ENCODE data around the gene ANKZF1.

The ANKZF1 gene

DNA sequence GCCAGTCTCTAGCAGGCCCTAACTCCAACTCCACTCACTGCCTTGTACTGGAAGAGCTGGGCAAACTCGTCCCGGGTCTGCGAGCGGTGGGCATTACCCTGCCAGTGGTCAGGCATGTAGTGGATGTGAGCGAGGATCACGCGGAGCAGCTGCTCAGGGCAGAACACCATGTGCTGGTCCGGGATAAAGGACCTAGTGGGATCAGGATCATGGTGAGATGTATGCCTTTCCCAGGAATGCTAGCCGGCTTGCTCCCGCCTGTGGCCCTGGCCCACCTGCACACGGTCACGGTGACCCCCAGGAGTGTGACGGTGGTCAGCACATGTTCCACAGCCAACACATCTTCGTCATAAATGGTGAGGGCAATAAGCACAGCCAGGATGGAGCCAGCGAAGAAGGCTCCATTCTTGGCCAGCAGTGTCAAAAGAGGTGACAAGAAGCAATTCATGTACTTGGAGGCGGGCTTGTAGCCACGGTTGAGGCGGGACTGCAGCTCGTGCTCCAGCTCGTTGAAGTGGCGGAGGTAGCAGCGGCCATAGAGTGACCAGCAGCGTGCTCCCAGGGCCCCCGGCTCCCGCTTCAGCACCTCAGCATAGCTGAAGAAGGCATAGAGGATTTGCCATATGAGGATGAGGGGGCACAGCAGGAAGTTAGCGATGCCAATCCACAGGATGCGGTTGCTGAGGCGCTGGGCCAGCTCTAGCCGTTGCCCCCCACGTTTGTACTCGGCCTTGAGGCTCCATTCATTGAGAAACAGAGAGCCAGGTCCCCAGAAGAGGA lies 5.6 kb upstream of the ANKZF1 start:
- no peak for DNase-seq (ENCODE audit: low read depth in 2 of 3, low spot score in 1 of 3)

DNA sequence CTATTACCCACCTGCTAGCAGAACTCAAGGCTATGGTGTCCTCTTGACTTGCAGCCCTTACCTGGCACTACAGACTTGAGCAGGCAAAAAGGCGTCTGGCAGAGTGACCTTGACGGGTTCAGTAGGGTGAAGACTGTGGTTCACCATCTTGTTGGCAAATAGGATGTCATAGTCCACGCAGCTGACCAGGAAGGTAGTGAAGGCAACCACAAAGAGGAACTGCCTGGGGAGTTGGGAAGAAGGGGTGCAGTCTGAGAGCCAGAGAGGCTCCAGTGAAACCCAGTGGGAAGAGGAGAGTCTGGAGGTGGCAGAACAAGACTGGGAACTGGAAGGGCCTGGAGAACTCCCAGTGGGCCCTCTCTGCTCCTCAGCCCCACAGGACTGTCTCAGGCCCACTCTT lies 4.3 kb upstream of the ANKZF1 start:
- no peak for DNase-seq (ENCODE audit: low read depth in 2 of 3, low spot score in 1 of 3)

- DNase-seq (ENCODE audit: low read depth in 2 of 3, low spot score in 1 of 3): no peak
These were observed 1.3 kb upstream of the ANKZF1 start for GRCh38 chr2:219228041-219228910.

GRCh38 chr2:219228911-219229304 lies 698 bp upstream of the ANKZF1 start:
- no peak for DNase-seq (ENCODE audit: low read depth in 2 of 3, low spot score in 1 of 3)

- peak; percentile 34 to 58 (median 42) for DNase-seq (ENCODE audit: low read depth in 2 of 3, low spot score in 1 of 3)
These were observed 494 bp downstream of the ANKZF1 start for GRCh38 chr2:219230059-219230540.

DNA sequence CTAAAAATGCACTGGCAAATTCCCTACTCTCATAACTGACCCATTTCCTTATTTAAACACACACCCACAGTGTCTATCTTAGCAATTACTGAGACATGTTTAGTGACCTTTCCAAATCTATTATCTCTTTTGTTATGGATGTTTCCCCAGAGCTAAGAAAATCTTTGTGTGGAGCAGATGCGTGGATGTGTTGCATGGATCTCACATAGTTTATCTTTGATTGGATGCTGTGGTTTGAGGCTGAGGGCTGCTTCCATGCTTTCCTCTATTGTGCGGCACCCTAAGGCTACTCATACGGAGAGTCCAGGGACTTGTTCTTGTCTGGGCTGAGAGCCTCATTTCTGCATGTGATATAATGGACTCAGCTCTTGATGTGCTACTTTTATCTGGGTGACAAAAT lies 4.7 kb downstream of the ANKZF1 start:
- DNase-seq (ENCODE audit: low read depth in 2 of 3, low spot score in 1 of 3): no peak

- no peak for DNase-seq (ENCODE audit: low read depth in 2 of 3, low spot score in 1 of 3)
These were observed 13.7 kb downstream of the ANKZF1 start for GRCh38 chr2:219243291-219243761.

DNA sequence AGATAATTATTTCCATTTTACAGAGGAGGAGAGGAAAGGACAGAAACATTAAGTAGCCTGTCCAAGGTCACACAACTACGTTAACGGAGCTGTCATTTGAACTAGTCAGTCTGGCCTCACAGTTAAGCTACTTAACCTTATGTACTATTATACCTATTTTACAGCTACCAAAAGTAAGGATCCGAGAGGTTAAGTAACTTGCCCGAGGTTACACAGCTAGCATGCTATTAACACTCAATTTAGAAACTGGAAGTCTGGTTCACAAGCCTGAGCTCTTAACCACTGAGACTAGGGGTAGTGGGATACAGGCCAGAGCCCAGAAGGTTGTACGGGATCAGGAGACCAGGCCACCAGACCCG lies 15.2 kb downstream of the ANKZF1 start:
- no peak for DNase-seq (ENCODE audit: low read depth in 2 of 3, low spot score in 1 of 3)

GRCh38 chr2:219245148-219245898 lies 15.7 kb downstream of the ANKZF1 start, which contains the start of the genes GLB1L and STK16:
TSS of gene GLB1L (minus strand) at chr2:219245444. CDS start at chr2:219243573, 1,871 bp downstream.
TSS of gene STK16 (plus strand) at chr2:219245479. CDS start at chr2:219246000, 521 bp downstream.
- peak; percentile 75 to 88 (median 88) for DNase-seq (ENCODE audit: low read depth in 2 of 3, low spot score in 1 of 3)

DNA sequence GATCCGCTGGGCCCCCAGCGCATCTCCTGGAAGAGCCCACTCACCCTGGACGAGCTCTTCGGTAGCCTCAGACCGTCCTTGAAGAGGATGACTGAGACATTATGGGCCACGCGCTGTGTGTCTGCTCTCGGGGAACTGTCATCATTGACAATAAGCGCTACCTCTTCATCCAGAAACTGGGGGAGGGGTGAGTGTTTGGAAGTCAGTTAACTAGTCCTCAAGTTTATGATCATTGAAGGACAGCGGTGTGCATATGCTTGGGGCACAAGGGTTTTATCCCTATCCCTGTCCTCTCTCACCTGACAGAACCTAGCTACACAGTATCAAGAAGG lies 16.3 kb downstream of the ANKZF1 start:
- no peak for DNase-seq (ENCODE audit: low read depth in 2 of 3, low spot score in 1 of 3)

GRCh38 chr2:219246559-219246958 lies 17.0 kb downstream of the ANKZF1 start:
- no peak for DNase-seq (ENCODE audit: low read depth in 2 of 3, low spot score in 1 of 3)

GRCh38 chr2:219247678-219248642 lies 18.4 kb downstream of the ANKZF1 start:
- DNase-seq (ENCODE audit: low read depth in 2 of 3, low spot score in 1 of 3): peak; percentile 34 to 54 (median 47)

DNA sequence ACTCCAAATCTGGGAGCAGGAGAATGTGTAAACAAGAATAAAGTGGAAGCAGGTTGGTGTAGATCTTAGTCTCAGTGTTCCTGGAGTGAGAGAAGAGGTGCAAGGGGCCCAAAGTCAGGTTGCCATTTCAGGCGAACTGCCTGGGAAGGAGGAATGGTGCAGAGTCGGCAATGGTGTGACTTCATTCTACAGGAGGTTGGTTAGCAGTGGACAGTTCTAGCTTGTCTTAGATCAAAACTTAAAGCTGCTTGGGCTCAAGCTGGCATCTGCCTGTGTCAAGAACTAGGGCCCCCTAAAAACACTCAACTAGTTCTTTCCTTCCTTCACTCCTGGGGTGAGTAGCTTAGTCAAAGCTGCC lies 19.2 kb downstream of the ANKZF1 start:
- DNase-seq (ENCODE audit: low read depth in 2 of 3, low spot score in 1 of 3): no peak

DNA sequence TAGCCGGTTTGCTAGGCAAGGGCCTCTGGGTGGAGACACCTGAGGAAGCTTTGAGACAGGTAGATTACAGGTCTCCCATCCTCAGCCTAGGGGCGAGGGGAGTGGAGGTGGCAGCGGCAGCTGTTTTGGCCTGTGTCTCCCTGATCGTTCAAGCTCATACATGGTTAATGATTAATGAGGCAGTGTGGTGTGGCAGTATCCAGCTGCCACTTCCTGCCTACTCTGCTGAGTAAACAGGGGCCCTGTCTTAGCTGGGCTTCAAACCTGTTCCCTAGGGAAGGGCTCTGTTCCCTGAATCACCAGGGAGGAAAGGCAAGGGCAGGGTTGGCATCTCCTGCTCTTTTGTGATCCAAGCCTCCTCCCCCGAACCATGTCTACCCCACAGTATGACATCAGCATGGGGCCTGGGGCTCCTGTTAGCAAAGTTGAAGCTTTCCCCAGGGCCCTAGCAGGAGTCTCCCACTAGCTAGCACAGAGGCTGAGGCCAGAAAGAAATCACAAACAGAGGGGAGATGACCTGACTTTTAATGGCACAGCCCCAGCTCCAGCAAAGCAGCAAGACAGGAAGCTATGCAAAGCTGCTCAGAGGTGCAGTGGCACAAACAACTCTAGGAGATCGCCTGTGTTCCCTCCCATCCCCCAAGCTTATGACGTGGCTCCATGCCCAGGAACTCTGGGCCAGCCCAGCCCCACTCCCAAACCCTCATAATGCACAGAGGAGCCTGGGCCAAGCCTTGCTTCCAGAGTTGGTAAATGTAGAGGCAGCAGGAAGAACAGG lies 19.8 kb downstream of the ANKZF1 start:
- peak in 1 of 3 donors; percentile 27 for DNase-seq (ENCODE audit: low read depth in 2 of 3, low spot score in 1 of 3)

DNA sequence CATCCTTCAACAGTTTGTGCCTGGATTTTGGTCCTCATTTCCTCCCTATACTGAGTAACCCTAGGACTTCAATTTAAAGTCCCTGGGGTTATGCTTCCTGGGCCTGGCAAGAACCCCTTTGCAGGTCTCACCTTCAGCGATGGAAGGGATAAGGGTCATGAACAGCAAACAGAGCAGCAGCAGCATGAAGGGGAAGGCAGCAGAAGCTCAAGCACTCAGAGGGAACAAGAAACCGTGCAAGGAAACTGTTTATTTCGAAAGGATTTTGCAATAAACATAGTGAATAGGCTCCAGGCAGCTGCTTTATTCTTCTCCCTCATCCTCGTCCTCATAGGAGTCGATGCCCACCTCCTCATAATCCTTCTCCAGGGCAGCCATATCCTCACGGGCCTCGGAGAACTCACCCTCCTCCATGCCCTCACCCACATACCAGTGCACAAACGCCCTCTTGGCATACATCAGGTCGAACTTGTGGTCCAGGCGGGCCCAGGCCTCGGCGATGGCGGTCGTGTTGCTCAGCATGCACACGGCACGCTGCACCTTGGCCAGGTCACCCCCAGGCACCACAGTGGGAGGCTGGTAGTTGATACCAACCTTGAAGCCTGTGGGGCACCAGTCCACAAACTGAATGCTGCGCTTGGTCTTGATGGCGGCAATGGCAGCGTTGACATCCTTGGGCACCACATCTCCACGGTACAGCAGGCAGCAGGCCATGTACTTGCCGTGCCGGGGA lies 20.6 kb downstream of the ANKZF1 start:
- DNase-seq (ENCODE audit: low read depth in 2 of 3, low spot score in 1 of 3): no peak

DNA sequence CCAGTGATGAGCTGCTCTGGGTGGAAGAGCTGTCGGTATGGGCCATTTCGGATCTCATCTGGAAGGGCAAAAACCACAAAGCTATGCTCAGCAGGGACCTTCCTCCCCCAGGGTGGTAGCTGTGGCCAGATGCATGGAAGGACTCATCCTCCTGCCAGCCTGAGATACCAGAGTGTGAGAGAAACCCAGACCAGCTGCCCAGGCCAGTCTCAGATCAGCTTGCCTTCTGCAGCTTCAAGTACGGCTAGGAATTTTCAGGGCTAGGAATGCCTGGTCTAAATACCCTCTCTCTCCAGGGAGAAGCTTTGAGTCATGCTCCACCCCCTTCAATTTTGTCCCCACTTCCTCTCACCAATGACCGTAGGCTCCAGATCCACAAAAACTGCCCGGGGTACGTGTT lies 22.1 kb downstream of the ANKZF1 start:
- no peak for DNase-seq (ENCODE audit: low read depth in 2 of 3, low spot score in 1 of 3)

GRCh38 chr2:219252084-219252483 lies 22.5 kb downstream of the ANKZF1 start:
- no peak for DNase-seq (ENCODE audit: low read depth in 2 of 3, low spot score in 1 of 3)

GRCh38 chr2:219252570-219252899 lies 22.9 kb downstream of the ANKZF1 start:
- DNase-seq (ENCODE audit: low read depth in 2 of 3, low spot score in 1 of 3): no peak
